Esophagus muscularis mucosa (tissue), 4 donors: Measurements from ENCODE around the gene CITED4. TPM values are rescaled to one million over a fixed set of nuclear protein-coding genes. Genes with fewer than 3 reads are reported as not detected.

Experiments
- DNase-seq: peaks from one replicate; pipeline ENCODE4 v3.0.0-alpha.2; 2017; ENCODE audit errors: extremely low spot score
- H3K27ac ChIP-seq, 4 donors: fragments of 200-600 bp; sonication (generic); replicated peaks in 1 of 4; 1 replicate in 3 of 4; 2 replicates in 1 of 4; pipeline ENCODE4 v1.5.1; 2016 to 2019; ENCODE audit warnings: mild to moderate bottlenecking in 1 of 4
- H3K27me3 ChIP-seq, 4 donors: fragments of 200-600 bp; sonication (generic); one replicate each; pipeline versions ENCODE4 v1.5.1 to v1.6.0; 2016 to 2019
- H3K36me3 ChIP-seq, 4 donors: fragments of 200-600 bp; sonication (generic); one replicate each; pipeline ENCODE4 v1.5.1; 2016 to 2019
- H3K4me1 ChIP-seq, 4 donors: fragments of 200-600 bp; sonication (generic); one replicate each; pipeline ENCODE4 v1.5.1; 2016 to 2019
- H3K4me3 ChIP-seq, 4 donors: fragments of 200-600 bp; sonication (generic); 1 replicate in 2 of 4; 2 replicates in 2 of 4; pipeline ENCODE4 v1.5.1; 2016 to 2019; ENCODE audit warnings: mild to moderate bottlenecking in 4 of 4, moderate library complexity in 1 of 4
- H3K9me3 ChIP-seq, 4 donors: fragments of 200-600 bp; sonication (generic); 1 replicate in 3 of 4; 2 replicates in 1 of 4; pipeline ENCODE4 v1.5.1; 2016 to 2019
- CTCF ChIP-seq, 3 experiments: fragments of 200-600 bp in 2 of 3; fragments of 450-650 bp in 1 of 3; sonication (generic) in 2 of 3; IDR thresholded peaks; one replicate each; pipeline ENCODE4 v1.5.1; 2017 to 2019; ENCODE audit warnings: antibody characterized with exemption in 3 of 3, mild to moderate bottlenecking in 2 of 3, moderate library complexity in 1 of 3
- EP300 ChIP-seq: sonication (generic); formaldehyde crosslinking; IDR thresholded peaks from one replicate; pipeline ENCODE4 v1.6.1; 2017; ENCODE audit warnings: antibody characterized with exemption
- POLR2A ChIP-seq: fragments of 450-650 bp; IDR thresholded peaks from one replicate; pipeline ENCODE4 v1.6.1; 2017; ENCODE audit warnings: antibody characterized with exemption, moderate library complexity, mild to moderate bottlenecking, low read depth
- POLR2AphosphoS5 ChIP-seq, 2 donors: sonication (generic); formaldehyde crosslinking; IDR thresholded peaks; one replicate each; pipeline ENCODE4 v1.6.1; 2017; ENCODE audit warnings: antibody characterized with exemption in 2 of 2
- WGBS: methylation state at CpG from one replicate; pipeline ENCODE4 v1.1.5; 2018; 5-methylcytosine and 5-hydroxymethylcytosine counted together
- intact Hi-C: fragments of 100-400 bp; cut with DNase I; formaldehyde crosslinking; loops from one replicate; pipeline ENCODE4 v1.15.1; 2023
- total RNA-seq, 4 donors: library from RNA; depleted of rRNA; stranded (reverse); fragments of >200 nt; gene quantifications; one replicate each; pipeline versions ENCODE4 v1.1.0 to v1.2.1, GENCODE V29; 2016

The CITED4 gene
- total RNA-seq, 4 donors from 2014 or later = 10.1 to 37.8 (median 18.5) TPM

- intact Hi-C loops = no loop called here
- DNase-seq = no peak
- H3K4me1 ChIP-seq = peaks cover 14 to 78% (median 59%) of the 10 kb centered on the region in 4 donors
- peaks cover 0 to 31% (median 10%) of the 10 kb centered on the region in 4 donors for H3K36me3 ChIP-seq
- WGBS = 96% methylated on average over 4 of the region's 4 CpGs
- no peaks in the 10 kb centered on the region for H3K27me3 ChIP-seq
- H3K9me3 ChIP-seq = no peaks in the 10 kb centered on the region
- TF ChIP-seq CTCF (IDR thresholded peaks at IDR 0.05) = no peak
- TF ChIP-seq POLR2A = no peak
- TF ChIP-seq POLR2AphosphoS5 (IDR thresholded peaks at IDR 0.05) = no peak
- TF ChIP-seq EP300 = no peak
- peak overlapping the region; percentile 52 to 79 (median 66) for H3K27ac ChIP-seq
- no peak overlapping the region for H3K4me3 ChIP-seq
These were observed 38.8 kb downstream of the CITED4 start for GRCh38 chr1:40823345-40823744.

GRCh38 chr1:40822890-40823289 lies 39.3 kb downstream of the CITED4 start:
- H3K4me1 ChIP-seq = peaks cover 18 to 83% (median 63%) of the 10 kb centered on the region in 4 donors
- H3K27me3 ChIP-seq = no peaks in the 10 kb centered on the region
- WGBS = 90% methylated on average over 12 of the region's 12 CpGs
- H3K4me3 ChIP-seq = no peak overlapping the region
- TF ChIP-seq POLR2AphosphoS5 (IDR thresholded peaks at IDR 0.05) = no peak
- peaks cover 0 to 36% (median 12%) of the 10 kb centered on the region in 4 donors for H3K36me3 ChIP-seq
- peak overlapping the region; percentile 52 to 79 (median 66) for H3K27ac ChIP-seq
- H3K9me3 ChIP-seq = no peaks in the 10 kb centered on the region
- intact Hi-C loops = no loop called here
- no peak for DNase-seq

- Histone ChIP-seq H3K36me3 (peaks cover 0 to 42% (median 10%) of the 10 kb centered on the region in 4 donors), H3K4me1 (peaks cover 18 to 88% (median 64%) of the 10 kb centered on the region in 4 donors), H3K9me3 (no peaks in the 10 kb centered on the region), H3K4me3 (no peak overlapping the region), H3K27me3 (no peaks in the 10 kb centered on the region), H3K27ac (peak overlapping the region in 2 of 4 donors; percentile 29 to 37)
- intact Hi-C loops = no loop called here
- WGBS = 44% methylated on average over 6 of the region's 6 CpGs
- TF ChIP-seq EP300 (no peak), POLR2AphosphoS5 (IDR thresholded peaks at IDR 0.05) (peak in 1 of 2 donors; percentile 12), POLR2A (no peak), CTCF (IDR thresholded peaks at IDR 0.05) (no peak)
- no peak for DNase-seq
These were observed 41.1 kb downstream of the CITED4 start for GRCh38 chr1:40820911-40821693.

GRCh38 chr1:40820251-40820797 lies 41.8 kb downstream of the CITED4 start:
- Histone ChIP-seq H3K27me3 (no peaks in the 10 kb centered on the region), H3K36me3 (peaks cover 0 to 42% (median 10%) of the 10 kb centered on the region in 4 donors), H3K27ac (peak overlapping the region in 1 of 4 donors; percentile 29), H3K9me3 (no peaks in the 10 kb centered on the region), H3K4me3 (no peak overlapping the region), H3K4me1 (peaks cover 16 to 85% (median 57%) of the 10 kb centered on the region in 4 donors)
- TF ChIP-seq POLR2A (no peak), EP300 (no peak), CTCF (IDR thresholded peaks at IDR 0.05) (no peak), POLR2AphosphoS5 (IDR thresholded peaks at IDR 0.05) (no peak)
- no CpG with 5 or more reads among the region's 3 CpGs for WGBS
- intact Hi-C loops = no loop called here
- no peak for DNase-seq

GRCh38 chr1:40819101-40819500 lies 43.1 kb downstream of the CITED4 start:
- Histone ChIP-seq H3K9me3 (no peaks in the 10 kb centered on the region), H3K27ac (no peak overlapping the region), H3K4me1 (peaks cover 7 to 73% (median 46%) of the 10 kb centered on the region in 4 donors), H3K36me3 (peaks cover 0 to 42% (median 10%) of the 10 kb centered on the region in 4 donors), H3K4me3 (peak overlapping the region in 1 of 4 donors; percentile 33), H3K27me3 (no peaks in the 10 kb centered on the region)
- WGBS = 61% methylated on average over 11 of the region's 26 CpGs
- intact Hi-C loops = no loop called here
- no peak for DNase-seq
- no peak for TF ChIP-seq POLR2AphosphoS5 (IDR thresholded peaks at IDR 0.05)
- TF ChIP-seq EP300 = no peak
- no peak for TF ChIP-seq CTCF (IDR thresholded peaks at IDR 0.05)
- TF ChIP-seq POLR2A = no peak
